GM12891 (cell line): ENCODE measurements around the gene BNIP3.

Experiments
- POLR2A ChIP-seq: IDR thresholded peaks from 2 replicates; pipeline ENCODE4 v1.6.1; 2011; ENCODE audit warnings: low read depth, low read length, control low read depth
- POLR2AphosphoS5 ChIP-seq: IDR thresholded peaks from 2 replicates; pipeline ENCODE4 v1.6.1; 2011; ENCODE audit warnings: low read depth, low read length, control low read depth

GRCh38 chr10:132010483-132010882, 28.8 kb upstream of the BNIP3 start:
- no peak for TF ChIP-seq POLR2A
- no peak for TF ChIP-seq POLR2AphosphoS5
